SK-N-MC (cell line): ENCODE results near the gene SEPTIN2.

Experiments used
- EZH2 ChIP-seq: fragments of 200-600 bp; sonication (generic); IDR thresholded peaks from one replicate; pipeline ENCODE4 v1.6.1; 2017; ENCODE audit warnings: antibody characterized with exemption
- POLR2AphosphoS5 ChIP-seq: IDR thresholded peaks from 2 replicates; pipeline ENCODE4 v1.6.1; 2012; ENCODE audit warnings: mild to moderate bottlenecking, low read depth, low read length, borderline replicate concordance

DNA sequence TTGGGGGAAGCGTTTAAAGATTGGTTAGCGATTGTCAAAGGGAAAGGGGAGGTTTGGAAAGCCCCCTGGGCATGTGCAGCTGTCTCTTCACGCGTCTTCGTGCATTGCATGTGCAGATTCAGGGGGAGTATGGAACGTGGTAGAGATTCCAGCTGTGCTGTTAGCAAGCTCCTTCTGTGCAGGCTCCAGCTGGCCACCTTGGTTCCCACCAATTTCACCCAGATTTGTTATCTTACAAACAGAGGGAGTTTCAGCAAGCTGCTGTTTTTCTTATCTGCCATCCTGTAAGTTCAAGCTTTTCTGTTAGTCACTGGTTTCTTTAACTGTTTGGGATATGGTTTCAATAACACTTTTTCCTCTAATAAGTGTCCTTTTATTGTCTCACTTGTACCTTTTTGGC lies 70.8 kb downstream of the SEPTIN2 start:
- TF ChIP-seq POLR2AphosphoS5 (no peak), EZH2 (no peak)
